PC-9 (cell line): ENCODE data around the gene GAL3ST2. TPM values are rescaled to one million over a fixed set of nuclear protein-coding genes. Genes with fewer than 3 reads are reported as not detected.
A peak's percentile ranks its signal among the peaks of the same experiment; 100 is the strongest.
"Not testable (repeated sequence)": the region's sequence is repeated elsewhere in the genome, so short reads cannot be mapped to it uniquely, and the experiment has no call there.

Source experiments
- BruUV-seq: library from RNA; stranded (reverse); fragments of 400-500 nt; replicated peaks from 2 replicates; lab custom pipeline; 2021; lab: Mats Ljungman, UMichigan
- CTCF ChIA-PET: fragments of 300-600 bp; sonication (Branson Sonifier 250); formaldehyde crosslinking; loops from one replicate; lab custom pipeline; 2022; ENCODE audit warnings: antibody characterized with exemption; lab: Charles Lee
- POLR2A ChIA-PET: fragments of 300-600 bp; sonication (Branson Sonifier 250); formaldehyde crosslinking; loops from one replicate; lab custom pipeline; 2022; ENCODE audit warnings: antibody characterized with exemption; ENCODE audit not compliant: unreplicated experiment; lab: Charles Lee
- DNase-seq, 2 experiments: peaks; one replicate each; pipeline versions ENCODE4 v3.0.0 to v3.0.0-alpha.2; 2015 to 2022; ENCODE audit warnings: mixed read lengths in 1 of 2
- H2AFZ ChIP-seq: fragments of 200-600 bp; sonication (generic); 2 replicates; pipeline ENCODE4 v1.8.1; 2017; ENCODE audit warnings: antibody characterized with exemption
- H3F3A ChIP-seq: fragments of 200-600 bp; sonication (generic); 2 replicates; pipeline ENCODE4 v1.8.1; 2017; ENCODE audit warnings: antibody characterized with exemption, mild to moderate bottlenecking, low read depth; ENCODE audit not compliant: insufficient read depth
- H3K27ac ChIP-seq: fragments of 200-600 bp; sonication (generic); 2 replicates; pipeline ENCODE4 v1.6.1; 2016; ENCODE audit warnings: mixed run types
- H3K27me3 ChIP-seq: fragments of 200-600 bp; sonication (generic); 2 replicates; pipeline ENCODE4 v1.6.1; 2016; ENCODE audit warnings: low read depth, mixed run types; ENCODE audit not compliant: insufficient read depth
- H3K36me3 ChIP-seq: fragments of 200-600 bp; sonication (generic); 2 replicates; pipeline ENCODE4 v1.6.1; 2016; ENCODE audit warnings: low read depth, mixed run types
- H3K4me1 ChIP-seq: fragments of 200-600 bp; sonication (generic); replicated peaks from 2 replicates; pipeline ENCODE4 v1.6.1; 2016; ENCODE audit warnings: mixed run types; ENCODE audit not compliant: insufficient read depth
- H3K4me2 ChIP-seq: fragments of 200-600 bp; sonication (generic); 2 replicates; pipeline ENCODE4 v1.6.1; 2017; ENCODE audit warnings: mixed run types
- H3K4me3 ChIP-seq: fragments of 200-600 bp; sonication (generic); 2 replicates; pipeline ENCODE4 v1.6.1; 2016; ENCODE audit warnings: mixed run types
- H3K79me2 ChIP-seq: fragments of 200-600 bp; sonication (generic); 2 replicates; pipeline ENCODE4 v1.6.1; 2017; ENCODE audit warnings: low read depth, mixed run types
- H3K9me2 ChIP-seq: fragments of 200-600 bp; sonication (generic); 2 replicates; pipeline ENCODE4 v1.8.1; 2017; ENCODE audit warnings: mild to moderate bottlenecking; ENCODE audit not compliant: insufficient read depth
- H3K9me3 ChIP-seq: fragments of 200-600 bp; sonication (generic); 2 replicates; pipeline ENCODE4 v1.8.1; 2016; ENCODE audit warnings: low read depth; ENCODE audit not compliant: insufficient read depth
- H4K20me1 ChIP-seq: fragments of 200-600 bp; sonication (generic); 2 replicates; pipeline ENCODE4 v1.8.1; 2017; ENCODE audit not compliant: insufficient read depth
- CTCF ChIP-seq: fragments of 200-600 bp; sonication (generic); conservative IDR thresholded peaks from 2 replicates; pipeline ENCODE4 v1.6.1; 2017; ENCODE audit warnings: mixed run types, antibody characterized with exemption, mild to moderate bottlenecking, moderate library complexity
- EZH2 ChIP-seq: fragments of 200-600 bp; sonication (generic); IDR thresholded peaks from 2 replicates; pipeline ENCODE4 v1.8.0; 2017; ENCODE audit warnings: antibody characterized with exemption, low read depth
- intact Hi-C: fragments of 100-400 bp; cut with micrococcal nuclease; formaldehyde crosslinking; loops from one replicate; pipeline ENCODE4 v1.10.0; 2022; ENCODE audit not compliant: unreplicated experiment
- total RNA-seq: library from RNA; stranded (reverse); gene quantifications from 2 replicates; pipeline ENCODE4 v1.2.3, GENCODE V29; 2021

GAL3ST2 gene
- total RNA-seq, 1 experiment from 2014 or later, result 3.9 TPM

GRCh38 chr2:241788135-241788534 is 11.5 kb downstream of the GAL3ST2 start:
- no peak overlapping the region for H3K4me3 ChIP-seq
- H3K79me2 ChIP-seq, result no peaks in the 10 kb centered on the region
- CTCF ChIA-PET, result interaction anchor here (0.6 kb wide), 1 partner anchor 15 kb away, joined by 5 read pairs; no protein-coding TSS in a partner anchor
- H3K36me3 ChIP-seq, result no peaks in the 10 kb centered on the region
- H3K4me1 ChIP-seq, result peaks cover 8% of the 10 kb centered on the region
- H3K9me2 ChIP-seq, result no peaks in the 10 kb centered on the region
- POLR2A ChIA-PET, result interaction anchor here (0.7 kb wide), 1 partner anchor 118 kb away, joined by 4 read pairs; no protein-coding TSS in a partner anchor
- intact Hi-C loops, result no loop called here
- TF ChIP-seq EZH2, result no peak
- TF ChIP-seq CTCF, result no peak
- H3K27me3 ChIP-seq, result peaks cover 9% of the 10 kb centered on the region; the same call in 1 of the 2 replicates
- H3K9me3 ChIP-seq, result no peaks in the 10 kb centered on the region
- DNase-seq, result no peak
- H3K4me2 ChIP-seq, result no peak overlapping the region
- H3K27ac ChIP-seq, result no peak overlapping the region
- H3F3A ChIP-seq, result 0 out of 2 replicates have a peak, but pooled peaks cover under 1% of the 10 kb centered on the region
- no peak overlapping the region for H2AFZ ChIP-seq
- no TSS peak for BruUV-seq
- H4K20me1 ChIP-seq, result no peaks in the 10 kb centered on the region; the same call in 1 of the 2 replicates

GRCh38 chr2:241788572-241788971 is 11.9 kb downstream of the GAL3ST2 start:
- no peak for DNase-seq
- CTCF ChIA-PET, result no interaction called here
- Histone ChIP-seq H3K4me3 (no peak overlapping the region), H2AFZ (no peak overlapping the region), H3F3A (0 out of 2 replicates have a peak, but pooled peaks cover 5% of the 10 kb centered on the region), H3K36me3 (no peaks in the 10 kb centered on the region), H3K79me2 (no peaks in the 10 kb centered on the region), H3K27me3 (peaks cover 9% of the 10 kb centered on the region; the same call in 1 of the 2 replicates), H3K27ac (no peak overlapping the region), H3K4me2 (no peak overlapping the region), H3K9me3 (no peaks in the 10 kb centered on the region), H3K4me1 (peaks cover 8% of the 10 kb centered on the region), H4K20me1 (no peaks in the 10 kb centered on the region; the same call in 1 of the 2 replicates), H3K9me2 (no peaks in the 10 kb centered on the region)
- POLR2A ChIA-PET, result interaction anchor here (0.7 kb wide), 1 partner anchor 119 kb away, joined by 4 read pairs; no protein-coding TSS in a partner anchor
- TF ChIP-seq CTCF (no peak), EZH2 (no peak)
- no TSS peak for BruUV-seq
- intact Hi-C loops, result no loop called here

GRCh38 chr2:241791385-241791784 is 14.8 kb downstream of the GAL3ST2 start:
- CTCF ChIA-PET, H3K36me3 ChIP-seq, H3K9me3 ChIP-seq, H3K9me2 ChIP-seq, H3F3A ChIP-seq, H3K4me2 ChIP-seq, POLR2A ChIA-PET, H4K20me1 ChIP-seq, H3K4me1 ChIP-seq, H3K4me3 ChIP-seq, H3K79me2 ChIP-seq, BruUV-seq, H3K27ac ChIP-seq, H2AFZ ChIP-seq, H3K27me3 ChIP-seq: not testable (repeated sequence)
- peak; percentile 71 to 79 for DNase-seq
- intact Hi-C loops, result loop anchor here (2.0 kb wide), 1 partner anchor 17 kb away; no protein-coding TSS in a partner anchor
